CD4-positive, CD25-positive, alpha-beta regulatory T cell (primary cell): ENCODE measurements around the gene BCAP31. TPM values are rescaled to one million over a fixed set of nuclear protein-coding genes. Genes with fewer than 3 reads are reported as not detected.

Experiments used
- ATAC-seq, 2 donors: fragments of 150-1000 bp; cut with Tn5 transposase; one replicate each; pipeline ENCODE4 v1.10.0; 2021; ENCODE audit warnings: low read depth in 2 of 2, moderate number of reproducible peaks in 2 of 2, moderate library complexity in 1 of 2
- DNase-seq, 3 donors: peaks; one replicate each; pipeline versions ENCODE4 v3.0.0 to v3.0.0-alpha.2; 2012 to 2022; ENCODE audit warnings: mixed read lengths in 1 of 3
- H3K27ac ChIP-seq: one replicate; pipeline ENCODE4 v1.7.0; 2013; ENCODE audit warnings: mild to moderate bottlenecking, low read length; ENCODE audit not compliant: insufficient read depth, poor library complexity, severe bottlenecking
- H3K27me3 ChIP-seq: one replicate; pipeline ENCODE4 v1.7.0; 2013; ENCODE audit warnings: low read length; ENCODE audit not compliant: control insufficient read depth, insufficient read depth
- H3K36me3 ChIP-seq: one replicate; pipeline ENCODE4 v1.7.0; 2013; ENCODE audit warnings: mild to moderate bottlenecking, low read length, moderate library complexity; ENCODE audit not compliant: control insufficient read depth, insufficient read depth
- H3K4me1 ChIP-seq: 2 replicates; pipeline ENCODE4 v1.7.0; 2013; ENCODE audit warnings: mild to moderate bottlenecking, low read length; ENCODE audit not compliant: insufficient read depth, control insufficient read depth, poor library complexity, severe bottlenecking
- H3K4me3 ChIP-seq: one replicate; pipeline ENCODE4 v1.7.0; 2013; ENCODE audit warnings: low read depth, mild to moderate bottlenecking, low read length, moderate library complexity
- H3K9me3 ChIP-seq, 2 experiments: 1 replicate in 1 of 2; 2 replicates in 1 of 2; pipeline ENCODE4 v1.7.0; 2013; ENCODE audit warnings: low read length in 2 of 2, mild to moderate bottlenecking in 1 of 2, moderate library complexity in 1 of 2; ENCODE audit not compliant: control insufficient read depth in 2 of 2
- H3K27ac Mint-ChIP-seq, 3 donors: one replicate each; pipeline ENCODE4 v1.8.0; 2020 to 2022; ENCODE audit warnings: mild to moderate bottlenecking in 3 of 3, mixed read lengths in 3 of 3, moderate library complexity in 2 of 3
- H3K27me3 Mint-ChIP-seq: one replicate; pipeline ENCODE4 v1.8.0; 2022; ENCODE audit warnings: mild to moderate bottlenecking, mixed read lengths
- H3K36me3 Mint-ChIP-seq: one replicate; pipeline ENCODE4 v1.8.0; 2020; ENCODE audit warnings: mixed read lengths
- H3K4me1 Mint-ChIP-seq, 4 donors: one replicate each; pipeline ENCODE4 v1.8.0; 2020 to 2022; ENCODE audit warnings: mixed read lengths in 4 of 4, mild to moderate bottlenecking in 1 of 4
- H3K4me3 Mint-ChIP-seq, 4 donors: one replicate each; pipeline ENCODE4 v1.8.0; 2020 to 2022; ENCODE audit warnings: mild to moderate bottlenecking in 4 of 4, mixed read lengths in 4 of 4, moderate library complexity in 3 of 4
- H3K9me3 Mint-ChIP-seq, 7 donors: one replicate each; pipeline ENCODE4 v1.8.0; 2020 to 2022; ENCODE audit warnings: mixed read lengths in 7 of 7, mild to moderate bottlenecking in 3 of 7, moderate library complexity in 2 of 7
- polyA plus RNA-seq, 4 donors: library from polyadenylated mRNA; unstranded; fragments of 300-500 nt; fragmentation: Illumina TruSeq; gene quantifications; one replicate each; pipeline ENCODE4 v1.2.3, GENCODE V29; 2021
- total RNA-seq: library from RNA; stranded (reverse); gene quantifications from one replicate; pipeline ENCODE4 v1.2.3, GENCODE V29; 2022

BCAP31 gene
- total and polyA plus RNA-seq, 5 donors from 2014 or later, result 99.9 to 318 (median 269) TPM

GRCh38 chrX:153674219-153674851 is 49.9 kb downstream of the BCAP31 start:
- no peaks in the 10 kb centered on the region for H3K9me3 ChIP-seq
- no peaks in the 10 kb centered on the region for H3K36me3 Mint-ChIP-seq
- no peak overlapping the region for H3K4me3 ChIP-seq
- H3K4me1 ChIP-seq, result no peaks in the 10 kb centered on the region
- peaks cover 0 to 3% (median 0%) of the 10 kb centered on the region in 4 donors for H3K4me1 Mint-ChIP-seq
- ATAC-seq (no peak), DNase-seq (no peak)
- no peaks in the 10 kb centered on the region for H3K27me3 ChIP-seq
- H3K9me3 Mint-ChIP-seq, result peaks cover 0 to 1% (median 0%) of the 10 kb centered on the region in 7 donors
- H3K36me3 ChIP-seq, result no peaks in the 10 kb centered on the region
- no peak overlapping the region for H3K27ac ChIP-seq
- peak overlapping the region in 1 of 4 donors; percentile 24 for H3K4me3 Mint-ChIP-seq
- H3K27me3 Mint-ChIP-seq, result peaks cover 16% of the 10 kb centered on the region
- no peak overlapping the region for H3K27ac Mint-ChIP-seq

GRCh38 chrX:153673428-153674218 is 50.6 kb downstream of the BCAP31 start, which contains the start of gene PNCK:
Gene PNCK, minus strand, starts transcription at chrX:153673813. Its CDS starts 737 bp downstream, at chrX:153673076.
- Histone ChIP-seq H3K36me3 (no peaks in the 10 kb centered on the region), H3K4me1 (no peaks in the 10 kb centered on the region), H3K27ac (no peak within 1 kb of the TSS), H3K4me3 (no peak within 1 kb of the TSS), H3K9me3 (no peaks in the 10 kb centered on the region), H3K27me3 (no peaks in the 10 kb centered on the region)
- Mint-ChIP-seq H3K4me3 (peak within 1 kb of the TSS in 1 of 4 donors; percentile 71), H3K27me3 (peaks cover 16% of the 10 kb centered on the region), H3K27ac (peak within 1 kb of the TSS in 1 of 3 donors; percentile 56), H3K4me1 (peaks cover 0 to 3% (median 0%) of the 10 kb centered on the region in 4 donors), H3K9me3 (peaks cover 0 to 1% (median 0%) of the 10 kb centered on the region in 7 donors), H3K36me3 (no peaks in the 10 kb centered on the region)
- ATAC-seq, result no peak
- no peak for DNase-seq

- H3K4me1 Mint-ChIP-seq, result peaks cover 0 to 7% (median 4%) of the 10 kb centered on the region in 4 donors
- H3K4me3 Mint-ChIP-seq, result peak overlapping the region in 1 of 4 donors; percentile 71
- H3K9me3 ChIP-seq, result no peaks in the 10 kb centered on the region
- no peak overlapping the region for H3K4me3 ChIP-seq
- H3K36me3 ChIP-seq, result no peaks in the 10 kb centered on the region
- peak overlapping the region in 1 of 3 donors; percentile 56 for H3K27ac Mint-ChIP-seq
- DNase-seq (no peak), ATAC-seq (no peak)
- peaks cover 20% of the 10 kb centered on the region for H3K27me3 Mint-ChIP-seq
- no peaks in the 10 kb centered on the region for H3K27me3 ChIP-seq
- H3K9me3 Mint-ChIP-seq, result peaks cover 0 to 1% (median 0%) of the 10 kb centered on the region in 7 donors
- no peaks in the 10 kb centered on the region for H3K4me1 ChIP-seq
- no peaks in the 10 kb centered on the region for H3K36me3 Mint-ChIP-seq
- no peak overlapping the region for H3K27ac ChIP-seq
Observed at GRCh38 chrX:153672531-153673427, 51.4 kb downstream of the BCAP31 start.

GRCh38 chrX:153671589-153672530 is 52.3 kb downstream of the BCAP31 start:
- Mint-ChIP-seq H3K4me3 (no peak overlapping the region), H3K4me1 (peaks cover 0 to 9% (median 6%) of the 10 kb centered on the region in 4 donors), H3K27ac (no peak overlapping the region), H3K36me3 (no peaks in the 10 kb centered on the region), H3K9me3 (peaks cover 0 to 1% (median 0%) of the 10 kb centered on the region in 7 donors), H3K27me3 (peaks cover 24% of the 10 kb centered on the region)
- H3K4me3 ChIP-seq, result no peak overlapping the region
- no peaks in the 10 kb centered on the region for H3K9me3 ChIP-seq
- ATAC-seq (no peak), DNase-seq (no peak)
- no peaks in the 10 kb centered on the region for H3K27me3 ChIP-seq
- H3K4me1 ChIP-seq, result no peaks in the 10 kb centered on the region
- no peaks in the 10 kb centered on the region for H3K36me3 ChIP-seq
- H3K27ac ChIP-seq, result no peak overlapping the region

GRCh38 chrX:153670748-153671588 is 53.2 kb downstream of the BCAP31 start:
- no peak for DNase-seq
- Mint-ChIP-seq H3K9me3 (peaks cover 0 to 1% (median 0%) of the 10 kb centered on the region in 7 donors), H3K4me3 (no peak overlapping the region)

GRCh38 chrX:153669901-153670731 is 54.1 kb downstream of the BCAP31 start:
- no peaks in the 10 kb centered on the region for H3K9me3 ChIP-seq
- no peaks in the 10 kb centered on the region for H3K4me1 ChIP-seq
- no peak overlapping the region for H3K27ac Mint-ChIP-seq
- DNase-seq, result no peak
- no peak for ATAC-seq
- H3K27ac ChIP-seq, result no peak overlapping the region
- no peak overlapping the region for H3K4me3 ChIP-seq
- no peak overlapping the region for H3K4me3 Mint-ChIP-seq
- peaks cover 20% of the 10 kb centered on the region for H3K27me3 Mint-ChIP-seq
- no peaks in the 10 kb centered on the region for H3K36me3 ChIP-seq
- H3K4me1 Mint-ChIP-seq, result peaks cover 0 to 9% (median 6%) of the 10 kb centered on the region in 4 donors
- H3K36me3 Mint-ChIP-seq, result no peaks in the 10 kb centered on the region
- H3K27me3 ChIP-seq, result no peaks in the 10 kb centered on the region
- peaks cover 0 to 1% (median 0%) of the 10 kb centered on the region in 7 donors for H3K9me3 Mint-ChIP-seq

More at GRCh38 chrX:153670748-153671588, 53.2 kb downstream of the BCAP31 start:
- Mint-ChIP-seq H3K27me3 (peaks cover 24% of the 10 kb centered on the region), H3K4me1 (peaks cover 0 to 9% (median 6%) of the 10 kb centered on the region in 4 donors), H3K27ac (no peak overlapping the region), H3K36me3 (no peaks in the 10 kb centered on the region)
- Histone ChIP-seq H3K27me3 (no peaks in the 10 kb centered on the region), H3K36me3 (no peaks in the 10 kb centered on the region), H3K4me1 (no peaks in the 10 kb centered on the region), H3K9me3 (no peaks in the 10 kb centered on the region), H3K27ac (no peak overlapping the region), H3K4me3 (no peak overlapping the region)
- no peak for ATAC-seq
